Activated CD4-positive, CD25-positive, alpha-beta regulatory T cell treated with anti-CD3 and anti-CD28 coated beads, Interleukin-2, amount 50 U/mL, for 16 hours (primary cell): ENCODE data around the gene FAM114A2.
A peak's percentile ranks its signal among the peaks of the same experiment; 100 is the strongest.
"Not testable (repeated sequence)": the region's sequence is repeated elsewhere in the genome, so short reads cannot be mapped to it uniquely, and the experiment has no call there.

ENCODE experiments used
- DNase-seq: peaks from one replicate; pipeline ENCODE4 v3.0.0-alpha.2; 2020; ENCODE audit warnings: low read depth, low spot score

The FAM114A2 gene

GRCh38 chr5:154049636-154050035 lies 10.9 kb upstream of the FAM114A2 start:
- no peak for DNase-seq

DNA sequence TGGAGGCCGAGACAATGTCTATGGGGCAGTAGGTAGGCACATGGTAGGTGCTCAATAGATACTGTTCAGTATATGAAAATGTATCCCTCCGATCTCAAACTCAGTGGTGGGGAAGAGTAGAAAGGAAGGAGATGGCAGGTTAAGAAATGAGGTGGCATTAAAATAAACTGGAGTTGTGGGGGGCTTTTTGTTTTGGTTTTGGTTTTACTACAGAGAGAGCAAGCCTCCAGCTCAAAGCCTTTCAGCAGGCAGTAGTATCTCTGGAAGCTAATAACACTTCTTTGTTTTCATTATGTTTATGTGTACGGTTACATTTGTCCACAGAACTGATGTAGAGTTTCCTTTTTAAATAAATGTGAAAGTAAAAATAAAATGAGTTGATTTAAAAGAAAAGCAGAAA lies 8.6 kb upstream of the FAM114A2 start:
- no peak for DNase-seq

DNA sequence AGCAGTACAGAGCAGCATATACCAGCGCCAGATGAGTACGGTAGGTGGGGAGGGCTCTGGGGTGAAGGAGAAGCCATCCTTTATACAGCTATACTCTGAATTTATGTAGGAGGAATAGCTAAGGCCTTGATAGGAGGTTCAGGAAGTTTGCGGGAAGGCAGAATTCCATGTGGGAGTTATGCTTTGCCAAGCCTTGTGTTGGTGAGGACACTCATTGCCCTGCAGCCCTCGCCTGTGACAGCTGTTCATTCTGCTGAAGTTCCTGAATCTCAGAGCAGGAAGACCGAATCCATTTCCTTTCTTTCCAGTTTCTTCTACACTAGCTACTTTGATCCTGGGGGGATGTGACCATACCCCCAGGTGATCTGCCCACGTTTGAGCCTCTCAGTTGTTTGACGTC lies 7.8 kb upstream of the FAM114A2 start:
- no peak for DNase-seq

- DNase-seq: no peak
Observed at GRCh38 chr5:154044581-154044980, 5.9 kb upstream of the FAM114A2 start.

- no peak for DNase-seq
Observed at GRCh38 chr5:154044099-154044498, 5.4 kb upstream of the FAM114A2 start.

- no peak for DNase-seq
Observed at GRCh38 chr5:154042766-154043165, 4.1 kb upstream of the FAM114A2 start.

- no peak for DNase-seq
Observed at GRCh38 chr5:154039458-154039829, 734 bp upstream of the FAM114A2 start.

DNA sequence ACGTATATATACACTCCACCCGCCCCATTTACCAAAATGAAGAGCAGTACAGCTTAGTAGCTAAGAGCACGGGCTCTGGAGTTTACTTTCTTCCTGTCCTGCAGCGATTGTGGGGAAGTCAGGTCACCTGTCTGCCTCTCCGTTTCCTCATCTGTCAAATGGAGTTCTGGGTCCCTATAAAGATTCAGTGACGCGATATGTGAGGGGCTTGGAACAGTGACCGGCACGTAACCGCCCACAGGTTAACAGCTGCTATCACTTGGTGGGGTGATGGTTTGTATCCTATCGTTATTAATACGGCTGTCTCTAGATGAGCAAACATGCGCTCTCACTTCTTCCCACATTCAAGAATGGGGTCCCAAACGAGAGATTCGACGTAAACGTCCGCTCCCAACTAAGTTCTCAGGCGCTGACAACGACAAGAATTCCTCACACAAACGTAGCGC lies 426 bp downstream of the FAM114A2 start:
- DNase-seq: peak; percentile 2

GRCh38 chr5:154034944-154035343 lies 3.8 kb downstream of the FAM114A2 start:
- DNase-seq: no peak

GRCh38 chr5:154031937-154032489 lies 6.7 kb downstream of the FAM114A2 start:
- no peak for DNase-seq

GRCh38 chr5:154025951-154026350 lies 12.8 kb downstream of the FAM114A2 start:
- DNase-seq: no peak

- not testable (repeated sequence) for DNase-seq
Observed at GRCh38 chr5:154018919-154019318, 19.8 kb downstream of the FAM114A2 start.

- DNase-seq: no peak
Observed at GRCh38 chr5:154015071-154015693, 23.5 kb downstream of the FAM114A2 start.

- DNase-seq: no peak
Observed at GRCh38 chr5:154010660-154011059, 28.1 kb downstream of the FAM114A2 start.

GRCh38 chr5:154005648-154006047 lies 33.1 kb downstream of the FAM114A2 start:
- no peak for DNase-seq

GRCh38 chr5:154002511-154003020 lies 36.1 kb downstream of the FAM114A2 start:
- no peak for DNase-seq

GRCh38 chr5:154002093-154002492 lies 36.6 kb downstream of the FAM114A2 start:
- no peak for DNase-seq

DNA sequence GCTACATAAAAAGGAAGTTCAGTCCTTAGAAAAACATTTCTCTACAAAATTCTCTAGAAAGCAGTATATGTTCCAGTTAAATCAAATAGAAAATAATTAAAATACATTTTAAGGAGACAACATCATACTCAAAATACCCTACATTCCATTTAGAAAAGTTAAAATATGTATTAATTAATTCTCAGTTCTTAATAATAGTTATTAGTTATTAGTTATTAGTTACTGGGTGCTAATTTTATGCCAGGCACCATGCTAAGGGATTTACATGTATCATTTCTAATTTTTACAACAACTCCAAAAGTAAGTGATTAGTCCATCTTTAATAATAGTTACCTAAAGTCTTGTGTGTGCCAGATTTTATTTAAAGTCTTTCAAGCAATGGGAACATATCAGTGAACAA lies 38.0 kb downstream of the FAM114A2 start:
- DNase-seq: no peak

DNA sequence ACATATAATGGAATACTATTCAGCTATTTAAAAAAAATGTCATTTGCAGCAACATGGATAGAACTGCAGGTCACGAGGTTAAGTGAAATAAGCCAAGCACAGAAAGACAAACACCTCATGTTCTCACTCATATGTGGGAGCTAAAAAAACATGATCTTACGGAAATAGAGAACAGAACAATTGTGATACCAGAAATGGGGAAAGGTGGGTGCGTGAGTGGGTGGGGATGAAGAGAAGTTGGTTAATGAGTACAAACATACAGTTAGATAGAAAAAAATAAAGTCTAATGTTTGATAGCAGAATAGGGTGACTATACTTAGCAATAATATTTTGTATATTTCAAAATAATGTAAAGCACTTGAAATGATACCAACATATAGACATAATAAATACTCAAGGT lies 38.7 kb downstream of the FAM114A2 start:
- no peak for DNase-seq

GRCh38 chr5:153998768-153999167 lies 39.9 kb downstream of the FAM114A2 start:
- DNase-seq: no peak

DNA sequence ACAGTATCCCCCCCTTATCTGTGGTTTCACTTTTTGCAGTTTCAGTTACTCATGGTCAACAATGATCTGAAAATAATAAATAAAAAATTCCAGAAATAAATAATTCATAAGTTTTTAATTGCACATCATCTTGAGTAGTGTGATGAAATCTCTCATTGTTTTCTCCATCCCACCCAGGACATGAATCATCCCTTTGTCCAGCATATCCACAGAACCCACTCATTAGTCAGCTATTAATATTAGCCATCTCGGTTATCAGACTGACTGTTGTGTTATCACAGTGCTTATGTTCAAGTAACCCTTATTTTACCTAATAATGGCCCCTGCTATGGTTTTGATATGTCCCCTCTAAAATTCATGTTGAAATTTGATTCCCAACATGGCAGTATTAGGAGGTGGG lies 40.7 kb downstream of the FAM114A2 start:
- no peak for DNase-seq

DNA sequence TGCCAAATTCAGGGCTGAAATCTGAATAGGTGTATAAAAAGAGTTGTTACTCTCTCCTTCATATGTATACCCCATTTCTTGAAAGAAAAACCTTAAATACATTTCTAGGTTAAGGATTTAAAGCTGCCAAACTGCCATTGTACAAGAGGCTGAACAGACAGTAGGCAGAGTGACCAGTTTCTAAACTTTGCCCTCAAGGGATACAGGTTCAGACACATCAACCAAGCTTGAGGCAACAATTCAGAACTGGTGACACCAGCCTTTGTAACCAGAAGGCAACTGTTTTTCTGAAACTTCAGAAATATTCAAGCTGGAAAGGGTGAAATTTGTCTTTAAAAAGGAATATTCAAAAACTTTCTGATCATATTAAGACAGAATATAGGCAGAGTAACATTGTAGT lies 47.5 kb downstream of the FAM114A2 start:
- DNase-seq: no peak

DNA sequence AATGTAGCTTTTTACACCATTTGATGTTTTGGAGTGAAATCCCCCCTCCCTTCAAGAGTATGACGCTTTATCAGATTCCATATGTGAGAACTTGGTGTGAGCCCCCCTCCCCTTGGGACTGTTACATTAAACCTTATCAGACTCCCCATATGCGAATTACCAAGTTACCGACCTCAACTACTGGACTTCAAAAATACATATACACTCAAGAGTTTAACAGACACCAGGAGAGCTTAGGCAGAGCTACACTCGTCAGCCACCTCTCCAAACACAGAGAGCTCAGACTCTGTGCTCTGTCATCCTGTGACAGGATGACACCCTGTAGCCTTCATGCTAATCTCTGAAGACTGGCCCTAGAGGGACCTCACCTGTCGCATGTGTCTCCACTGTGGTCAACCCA lies 50.2 kb downstream of the FAM114A2 start:
- no peak for DNase-seq

DNA sequence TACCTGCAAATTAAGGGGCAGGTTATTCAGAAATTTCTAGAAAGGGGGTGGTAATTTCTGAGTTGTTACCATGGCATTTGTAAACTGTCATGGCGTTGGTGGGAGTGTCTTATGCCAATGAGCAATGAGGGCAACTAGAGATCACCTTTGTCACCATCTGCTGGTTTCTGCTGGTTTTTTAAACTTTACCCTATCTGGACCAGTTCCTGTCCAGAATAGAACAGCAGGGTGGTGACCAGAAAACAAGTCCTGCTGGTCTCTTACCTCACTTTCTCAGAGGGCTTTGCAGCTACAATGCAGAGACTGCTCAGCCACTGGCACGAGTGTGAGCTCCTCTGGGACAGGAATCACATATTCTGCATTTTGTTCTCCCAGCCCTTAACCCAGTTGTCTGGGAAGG lies 51.4 kb downstream of the FAM114A2 start:
- no peak for DNase-seq
